ENCODE measurements around the gene PODXL2. TPM values are rescaled to one million over a fixed set of nuclear protein-coding genes. Genes with fewer than 3 reads are reported as not detected.
A peak's percentile ranks its signal among the peaks of the same experiment; 100 is the strongest.
"Not testable (repeated sequence)": the region's sequence is repeated elsewhere in the genome, so short reads cannot be mapped to it uniquely, and the experiment has no call there.

Gene PODXL2
- total RNA-seq, 1 experiment from 2014 or later = 29.6 TPM

DNA sequence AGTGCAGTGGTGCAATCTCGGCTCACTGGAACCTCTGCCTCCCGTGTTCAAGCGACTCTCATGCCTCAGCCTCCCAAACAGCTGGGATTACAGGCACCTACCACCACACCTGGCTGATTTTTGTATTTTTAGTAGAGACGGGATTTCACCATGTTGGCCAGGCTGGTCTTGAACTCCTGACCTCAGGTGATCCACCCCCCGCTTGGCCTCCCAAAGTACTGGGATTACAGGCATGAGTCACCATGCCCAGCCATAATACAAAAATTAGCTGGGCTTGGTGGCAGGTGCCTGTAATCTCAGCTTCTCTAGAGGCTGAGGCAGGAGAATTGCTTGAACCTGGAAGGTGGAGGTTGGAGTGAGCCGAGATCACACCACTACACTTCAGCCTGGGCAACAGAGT, 26.0 kb downstream of the PODXL2 start:
- not testable (repeated sequence) for DNase-seq (ENCODE audit: low spot score)

DNA sequence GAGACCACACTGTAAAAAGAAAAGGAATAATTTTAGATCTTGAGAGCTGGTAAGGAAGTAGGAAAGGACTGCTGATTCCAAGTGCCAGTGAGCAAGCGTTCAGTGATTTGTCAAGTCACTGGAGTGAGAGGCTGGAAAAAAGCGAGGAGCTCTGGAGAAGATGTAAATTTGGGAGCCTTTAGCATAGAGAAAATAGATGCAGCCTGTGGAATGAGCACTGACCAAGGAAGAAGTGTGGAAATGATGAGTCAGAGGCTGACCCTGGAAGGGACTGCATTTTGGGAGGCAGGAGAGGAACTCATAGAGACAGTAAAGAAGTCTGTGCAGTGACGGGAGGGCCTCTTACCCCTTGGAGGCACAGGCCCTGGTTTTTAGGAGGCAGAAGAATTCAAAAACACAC, 26.7 kb downstream of the PODXL2 start:
- DNase-seq (ENCODE audit: low spot score) = peak; percentile 59

GRCh38 chr3:127656906-127657305, 27.9 kb downstream of the PODXL2 start:
- DNase-seq (ENCODE audit: low spot score) = no peak

- DNase-seq (ENCODE audit: low spot score) = no peak
Observed at GRCh38 chr3:127658234-127658633, 29.2 kb downstream of the PODXL2 start.

DNA sequence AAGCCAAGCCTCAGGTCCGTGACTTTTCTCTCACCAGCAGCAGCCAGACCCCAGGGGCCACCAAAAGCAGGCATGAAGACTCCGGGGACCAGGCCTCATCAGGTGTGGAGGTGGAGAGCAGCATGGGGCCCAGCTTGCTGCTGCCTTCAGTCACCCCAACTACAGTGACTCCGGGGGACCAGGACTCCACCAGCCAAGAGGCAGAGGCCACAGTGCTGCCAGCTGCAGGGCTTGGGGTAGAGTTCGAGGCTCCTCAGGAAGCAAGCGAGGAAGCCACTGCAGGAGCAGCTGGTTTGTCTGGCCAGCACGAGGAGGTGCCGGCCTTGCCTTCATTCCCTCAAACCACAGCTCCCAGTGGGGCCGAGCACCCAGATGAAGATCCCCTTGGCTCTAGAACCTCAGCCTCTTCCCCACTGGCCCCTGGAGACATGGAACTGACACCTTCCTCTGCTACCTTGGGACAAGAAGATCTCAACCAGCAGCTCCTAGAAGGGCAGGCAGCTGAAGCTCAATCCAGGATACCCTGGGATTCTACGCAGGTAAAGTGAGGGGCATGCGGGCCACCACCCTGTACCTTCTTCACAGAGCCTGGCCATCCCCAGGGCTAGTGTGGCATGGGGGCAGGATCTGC, 31.8 kb downstream of the PODXL2 start:
- no peak for DNase-seq (ENCODE audit: low spot score)

- DNase-seq (ENCODE audit: low spot score) = no peak
Observed at GRCh38 chr3:127661600-127661999, 32.6 kb downstream of the PODXL2 start.

DNA sequence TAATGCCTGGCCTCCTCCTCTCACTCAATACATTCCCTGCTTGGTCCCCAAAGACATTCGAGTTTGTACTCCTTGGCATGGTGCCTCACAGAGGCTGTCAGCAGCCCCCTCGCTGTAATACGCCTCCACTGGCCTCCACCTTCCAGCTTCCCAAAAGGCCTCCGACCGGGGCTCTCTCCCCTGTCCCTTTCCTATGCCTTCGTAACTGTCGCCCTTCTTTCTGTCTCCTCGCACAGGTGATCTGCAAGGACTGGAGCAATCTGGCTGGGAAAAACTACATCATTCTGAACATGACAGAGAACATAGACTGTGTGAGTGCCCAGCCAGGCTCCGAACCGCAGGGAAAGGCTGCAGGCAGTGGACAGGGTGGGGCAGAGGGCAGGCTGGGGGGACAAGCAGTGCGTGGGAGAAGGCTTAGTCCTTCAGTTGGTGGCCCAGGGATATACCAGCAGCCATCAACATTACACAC, 33.0 kb downstream of the PODXL2 start:
- DNase-seq (ENCODE audit: low spot score) = no peak

- no peak for DNase-seq (ENCODE audit: low spot score)
Observed at GRCh38 chr3:127663151-127663550, 34.2 kb downstream of the PODXL2 start.

DNA sequence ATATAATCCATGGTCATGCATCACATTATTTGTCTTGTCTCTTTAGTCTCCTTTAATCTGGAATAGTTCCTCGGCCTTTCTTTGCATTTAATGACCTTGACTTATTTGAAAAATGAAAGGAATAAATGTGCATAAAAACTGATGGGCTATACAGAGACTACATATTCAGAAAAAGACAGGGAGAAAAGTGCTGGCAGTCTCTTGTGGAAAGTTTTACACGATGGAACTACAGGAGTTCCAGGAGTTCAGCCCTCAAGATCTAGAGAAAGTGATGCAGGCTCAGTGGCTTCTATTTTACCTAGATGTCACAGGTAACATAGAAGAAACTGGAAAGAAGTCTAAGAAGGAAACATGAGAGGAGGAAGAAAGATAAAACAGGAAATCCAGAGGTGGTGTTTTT, 36.2 kb downstream of the PODXL2 start:
- no peak for DNase-seq (ENCODE audit: low spot score)

DNA sequence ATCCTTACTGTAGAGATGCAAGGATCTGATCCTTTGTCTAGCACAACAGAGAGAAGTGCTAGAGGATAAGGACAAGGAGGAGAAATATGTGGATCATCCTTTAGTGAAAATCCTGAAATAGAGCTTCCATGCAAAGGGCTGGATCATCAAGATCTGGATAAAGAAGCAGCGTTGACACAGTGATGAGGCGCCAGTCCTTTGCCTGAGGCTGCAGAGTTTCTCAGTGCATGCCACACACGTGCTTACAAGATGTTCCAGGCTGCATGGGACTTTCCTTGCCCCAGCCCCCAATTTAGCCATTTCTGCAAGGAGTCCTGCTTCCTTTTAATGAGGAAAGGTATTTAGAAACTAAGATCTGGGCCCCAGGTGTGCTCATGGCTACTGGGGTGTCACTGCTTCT, 36.6 kb downstream of the PODXL2 start:
- no peak for DNase-seq (ENCODE audit: low spot score)

DNA sequence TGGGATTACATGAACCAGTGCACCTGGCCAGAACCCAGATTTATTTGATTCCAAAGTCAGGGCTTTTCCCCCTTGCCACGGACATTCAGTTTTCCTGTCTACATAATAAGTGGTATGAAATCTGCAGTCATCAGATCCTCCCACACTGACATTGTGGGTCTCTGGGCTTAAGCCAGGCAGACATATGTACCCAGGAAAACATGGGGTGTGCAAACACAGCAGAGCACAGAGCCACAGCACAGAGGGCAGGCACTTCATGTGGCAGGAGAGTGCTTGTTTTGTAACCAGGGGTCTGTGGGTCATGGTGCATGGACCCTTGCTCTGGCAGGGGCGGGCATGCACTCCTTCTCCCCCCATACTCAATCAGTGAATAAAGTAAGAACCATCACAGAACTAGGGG, 37.7 kb downstream of the PODXL2 start:
- no peak for DNase-seq (ENCODE audit: low spot score)

- no peak for DNase-seq (ENCODE audit: low spot score)
Observed at GRCh38 chr3:127667119-127667681, 38.2 kb downstream of the PODXL2 start.

DNA sequence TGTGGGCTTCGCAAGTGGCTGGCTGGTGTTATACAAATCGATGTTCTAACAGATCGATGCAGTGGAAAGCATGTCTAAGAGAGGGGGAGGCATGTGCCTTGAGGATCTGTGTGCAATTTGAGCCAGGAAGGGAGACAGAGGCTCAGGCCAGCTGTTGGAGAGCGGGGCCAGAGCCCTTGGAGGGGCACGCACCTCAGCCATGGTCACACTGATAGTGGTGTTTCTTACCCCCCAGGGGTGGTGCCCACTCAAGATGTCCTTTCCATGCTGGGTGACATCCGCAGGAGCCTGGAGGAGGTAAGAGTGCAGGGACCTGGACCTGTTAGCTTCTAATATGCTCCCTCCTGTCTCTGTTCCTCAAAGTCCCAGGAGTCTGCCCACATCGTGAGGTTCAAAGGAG, 39.9 kb downstream of the PODXL2 start:
- no peak for DNase-seq (ENCODE audit: low spot score)

GRCh38 chr3:127669541-127670228, 40.7 kb downstream of the PODXL2 start:
- no peak for DNase-seq (ENCODE audit: low spot score)

GRCh38 chr3:127670229-127670559, 41.2 kb downstream of the PODXL2 start:
- no peak for DNase-seq (ENCODE audit: low spot score)

GRCh38 chr3:127670761-127671522, 42.0 kb downstream of the PODXL2 start:
- DNase-seq (ENCODE audit: low spot score) = no peak

- DNase-seq (ENCODE audit: low spot score) = no peak
Observed at GRCh38 chr3:127671523-127672428, 42.8 kb downstream of the PODXL2 start.

- DNase-seq (ENCODE audit: low spot score) = peak; percentile 42
Observed at GRCh38 chr3:127672429-127673190, 43.6 kb downstream of the PODXL2 start, which contains the start of gene ABTB1. Gene ABTB1, plus strand, starts transcription at chr3:127672952. Its CDS starts 74 bp downstream, at chr3:127673026.

- DNase-seq (ENCODE audit: low spot score) = peak; percentile 51
Observed at GRCh38 chr3:127673191-127674100, 44.5 kb downstream of the PODXL2 start.
